Nephron progenitor cell (in vitro differentiated cells): Measurements from ENCODE around the gene ECE2.

ENCODE experiments used
- DNase-seq: peaks from one replicate; pipeline ENCODE4 v3.0.0; 2021
- H3K27ac Mint-ChIP-seq: 2 replicates; pipeline ENCODE4 v1.8.0; 2021; ENCODE audit warnings: mild to moderate bottlenecking, moderate library complexity, mixed read lengths
- H3K27me3 Mint-ChIP-seq: 2 replicates; pipeline ENCODE4 v1.8.0; 2021; ENCODE audit warnings: mild to moderate bottlenecking, low read depth, mixed read lengths; ENCODE audit not compliant: poor library complexity
- H3K36me3 Mint-ChIP-seq: 2 replicates; pipeline ENCODE4 v1.8.0; 2021; ENCODE audit warnings: low read depth, mixed read lengths
- H3K4me1 Mint-ChIP-seq: 2 replicates; pipeline ENCODE4 v1.8.0; 2021; ENCODE audit warnings: mixed read lengths
- H3K4me3 Mint-ChIP-seq: 2 replicates; pipeline ENCODE4 v1.8.0; 2021; ENCODE audit warnings: mild to moderate bottlenecking, moderate library complexity, mixed read lengths
- H3K9me3 Mint-ChIP-seq: 2 replicates; pipeline ENCODE4 v1.8.0; 2021; ENCODE audit warnings: mild to moderate bottlenecking, moderate library complexity, mixed read lengths
- TF ChIP-seq, protein P1 (sequence below): fragments of 200-600 bp; sonication (generic); IDR thresholded peaks from 2 replicates; pipeline ENCODE4 v1.5.0; 2021; ENCODE audit warnings: antibody characterized with exemption

ECE2 gene

DNA sequence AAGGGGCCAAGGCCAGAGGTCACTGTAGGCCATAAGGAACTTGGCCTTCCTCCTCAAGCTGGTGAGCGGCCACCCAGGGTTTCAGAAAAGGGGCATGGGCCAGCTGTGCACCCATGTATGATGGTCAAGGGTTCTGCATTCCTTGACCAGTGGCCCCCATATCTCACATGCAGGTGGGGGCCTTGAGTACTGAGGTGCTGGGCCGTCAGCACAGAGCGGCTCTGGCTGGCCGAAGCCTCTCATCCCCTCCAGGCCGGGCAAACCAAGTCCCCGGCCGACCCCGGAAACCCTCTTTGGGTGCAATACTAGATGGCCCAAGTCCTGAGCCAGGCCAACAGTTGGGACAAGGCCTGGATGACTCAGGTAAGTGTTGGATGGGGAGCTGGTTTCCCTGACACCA lies 36.6 kb upstream of the ECE2 start:
- Mint-ChIP-seq H3K4me3 (no peak overlapping the region), H3K4me1 (no peaks in the 10 kb centered on the region), H3K36me3 (peaks cover 11% of the 10 kb centered on the region), H3K27me3 (peaks cover 28% of the 10 kb centered on the region), H3K27ac (no peak overlapping the region), H3K9me3 (no peaks in the 10 kb centered on the region)
- TF ChIP-seq, protein P1, sequence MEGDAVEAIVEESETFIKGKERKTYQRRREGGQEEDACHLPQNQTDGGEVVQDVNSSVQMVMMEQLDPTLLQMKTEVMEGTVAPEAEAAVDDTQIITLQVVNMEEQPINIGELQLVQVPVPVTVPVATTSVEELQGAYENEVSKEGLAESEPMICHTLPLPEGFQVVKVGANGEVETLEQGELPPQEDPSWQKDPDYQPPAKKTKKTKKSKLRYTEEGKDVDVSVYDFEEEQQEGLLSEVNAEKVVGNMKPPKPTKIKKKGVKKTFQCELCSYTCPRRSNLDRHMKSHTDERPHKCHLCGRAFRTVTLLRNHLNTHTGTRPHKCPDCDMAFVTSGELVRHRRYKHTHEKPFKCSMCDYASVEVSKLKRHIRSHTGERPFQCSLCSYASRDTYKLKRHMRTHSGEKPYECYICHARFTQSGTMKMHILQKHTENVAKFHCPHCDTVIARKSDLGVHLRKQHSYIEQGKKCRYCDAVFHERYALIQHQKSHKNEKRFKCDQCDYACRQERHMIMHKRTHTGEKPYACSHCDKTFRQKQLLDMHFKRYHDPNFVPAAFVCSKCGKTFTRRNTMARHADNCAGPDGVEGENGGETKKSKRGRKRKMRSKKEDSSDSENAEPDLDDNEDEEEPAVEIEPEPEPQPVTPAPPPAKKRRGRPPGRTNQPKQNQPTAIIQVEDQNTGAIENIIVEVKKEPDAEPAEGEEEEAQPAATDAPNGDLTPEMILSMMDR: no peak
- DNase-seq: no peak

DNA sequence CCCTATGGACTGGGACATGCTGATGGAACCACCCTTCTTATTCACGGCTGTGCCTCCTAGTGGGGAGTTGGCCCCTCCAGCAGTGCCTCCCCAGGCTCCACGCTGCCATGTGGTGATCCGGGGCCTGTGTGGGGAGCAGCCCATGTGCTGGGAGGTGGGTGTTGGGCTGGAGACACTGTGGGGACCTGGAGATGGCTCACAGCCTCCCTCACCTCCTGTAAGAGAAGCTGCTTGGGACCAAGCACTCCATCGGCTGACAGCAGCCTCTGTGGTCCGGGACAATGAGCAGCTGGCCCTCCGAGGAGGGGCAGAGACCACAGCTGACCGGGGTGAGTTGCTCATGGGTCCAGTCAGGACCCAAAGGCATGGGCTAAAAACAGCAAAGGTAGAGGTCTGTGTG lies 36.1 kb upstream of the ECE2 start:
- H3K4me1 Mint-ChIP-seq: no peaks in the 10 kb centered on the region
- no peak overlapping the region for H3K4me3 Mint-ChIP-seq
- DNase-seq: no peak
- H3K27ac Mint-ChIP-seq: no peak overlapping the region
- no peaks in the 10 kb centered on the region for H3K9me3 Mint-ChIP-seq
- peaks cover 16% of the 10 kb centered on the region for H3K36me3 Mint-ChIP-seq
- TF ChIP-seq, protein P1: no peak
- H3K27me3 Mint-ChIP-seq: peaks cover 23% of the 10 kb centered on the region

DNA sequence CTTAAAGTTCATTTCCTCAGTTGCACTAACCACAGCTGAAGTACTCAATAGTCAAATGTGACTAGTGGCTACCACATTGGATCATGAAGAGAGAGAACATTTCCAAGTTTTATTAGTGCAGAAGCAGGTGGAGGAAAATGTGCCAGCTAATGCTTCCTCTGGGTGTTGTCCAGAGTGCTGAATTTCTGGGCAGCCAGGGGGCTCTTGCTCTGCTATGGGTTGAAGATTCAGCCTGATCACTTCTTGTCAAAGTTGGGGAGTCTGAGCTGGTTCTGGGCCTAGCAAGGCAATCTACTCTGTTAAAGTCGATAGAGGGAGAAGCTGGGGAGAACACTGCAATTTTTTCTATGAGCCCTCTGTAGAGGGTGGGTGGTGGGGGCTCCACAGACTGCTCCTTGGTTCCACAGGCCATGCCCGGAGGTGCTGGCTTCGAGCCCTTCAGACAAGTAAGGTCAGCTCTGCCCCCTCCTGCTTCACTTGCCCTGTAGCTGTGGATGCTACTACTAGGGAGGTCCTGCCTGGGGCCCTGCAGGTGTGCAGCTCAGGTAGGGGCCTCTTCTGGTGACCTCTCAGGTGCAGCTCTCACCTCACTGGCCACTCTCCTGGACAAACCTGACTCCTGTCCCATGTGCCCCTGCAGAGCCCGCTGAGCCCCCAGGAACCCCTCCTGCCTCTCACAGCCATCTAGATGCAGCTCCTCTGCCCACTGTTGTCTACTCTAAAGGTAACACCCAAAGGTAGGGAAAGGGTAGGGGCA lies 35.3 kb upstream of the ECE2 start:
- Mint-ChIP-seq H3K27ac (no peak overlapping the region), H3K4me3 (no peak overlapping the region), H3K4me1 (no peaks in the 10 kb centered on the region), H3K36me3 (peaks cover 22% of the 10 kb centered on the region), H3K27me3 (peaks cover 16% of the 10 kb centered on the region), H3K9me3 (no peaks in the 10 kb centered on the region)
- TF ChIP-seq, protein P1: no peak
- DNase-seq: peak; percentile 56

DNA sequence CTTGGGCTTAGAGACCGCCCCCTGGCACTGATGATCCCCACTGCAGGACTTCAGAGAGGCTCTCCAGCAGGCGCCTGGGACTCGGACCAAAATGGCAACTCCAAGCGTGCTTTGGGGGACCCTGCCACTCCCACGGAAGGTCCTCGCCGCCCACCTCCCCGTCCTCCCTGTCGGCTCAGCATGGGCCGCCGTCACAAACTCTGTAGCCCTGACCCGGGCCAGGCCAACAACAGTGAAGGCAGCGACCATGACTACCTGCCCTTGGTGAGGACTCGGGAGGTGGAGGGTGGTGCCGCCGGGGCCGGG lies 34.7 kb upstream of the ECE2 start:
- no peak overlapping the region for H3K27ac Mint-ChIP-seq
- peaks cover 11% of the 10 kb centered on the region for H3K27me3 Mint-ChIP-seq
- H3K9me3 Mint-ChIP-seq: no peaks in the 10 kb centered on the region
- TF ChIP-seq, protein P1: no peak
- no peak for DNase-seq
- H3K4me1 Mint-ChIP-seq: no peaks in the 10 kb centered on the region
- H3K4me3 Mint-ChIP-seq: no peak overlapping the region
- peaks cover 22% of the 10 kb centered on the region for H3K36me3 Mint-ChIP-seq

DNA sequence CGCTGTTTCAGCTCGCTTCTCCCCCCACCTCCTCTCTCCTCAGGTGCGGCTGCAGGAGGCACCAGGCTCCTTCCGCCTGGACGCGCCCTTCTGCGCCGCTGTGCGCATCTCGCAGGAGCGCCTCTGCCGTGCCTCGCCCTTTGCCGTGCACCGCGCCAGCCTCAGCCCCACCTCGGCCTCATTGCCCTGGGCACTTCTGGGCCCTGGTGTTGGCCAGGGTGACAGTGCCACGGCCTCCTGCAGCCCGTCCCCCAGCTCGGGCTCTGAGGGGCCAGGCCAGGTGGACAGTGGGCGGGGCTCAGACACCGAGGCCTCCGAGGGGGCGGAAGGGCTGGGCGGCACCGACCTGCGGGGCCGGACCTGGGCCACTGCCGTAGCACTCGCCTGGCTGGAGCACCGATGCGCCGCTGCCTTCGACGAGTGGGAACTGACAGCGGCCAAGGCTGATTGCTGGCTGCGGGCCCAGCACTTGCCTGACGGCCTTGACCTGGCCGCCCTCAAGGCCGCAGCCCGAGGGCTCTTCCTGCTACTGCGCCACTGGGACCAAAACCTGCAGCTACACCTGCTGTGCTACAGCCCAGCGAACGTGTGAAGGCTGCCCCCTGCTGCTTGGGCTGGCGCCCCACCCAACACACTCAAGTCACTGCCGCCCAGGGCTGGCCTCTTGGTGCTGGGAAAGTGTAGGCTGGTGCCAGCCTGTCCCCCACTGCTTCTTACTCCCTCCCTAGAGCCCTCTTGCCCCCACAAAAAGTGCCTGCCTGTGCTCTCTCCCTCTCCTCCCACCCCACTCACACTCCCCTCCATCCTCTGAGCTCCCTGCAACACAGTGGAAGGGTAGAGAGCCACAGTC lies 34.1 kb upstream of the ECE2 start:
- Mint-ChIP-seq H3K27ac (no peak overlapping the region), H3K36me3 (peaks cover 22% of the 10 kb centered on the region), H3K27me3 (peaks cover 8% of the 10 kb centered on the region), H3K9me3 (no peaks in the 10 kb centered on the region), H3K4me3 (no peak overlapping the region), H3K4me1 (no peaks in the 10 kb centered on the region)
- DNase-seq: peak; percentile 28
- TF ChIP-seq, protein P1: peak; percentile 22
